ENCODE results near the gene MOB2.
A peak's percentile ranks its signal among the peaks of the same experiment; 100 is the strongest.

The MOB2 gene

GRCh38 chr11:1502954-1503707, 16.6 kb upstream of the MOB2 start:
- peak; percentile 21 for DNase-seq

- no peak for DNase-seq
These were observed 15.8 kb upstream of the MOB2 start for GRCh38 chr11:1502168-1502953.

- DNase-seq, result no peak
These were observed 15.0 kb upstream of the MOB2 start for GRCh38 chr11:1501421-1502167.

- no peak for DNase-seq
These were observed 14.2 kb upstream of the MOB2 start for GRCh38 chr11:1500466-1501420.

- no peak for DNase-seq
These were observed 13.3 kb upstream of the MOB2 start for GRCh38 chr11:1499899-1500298.

- no peak for DNase-seq
These were observed 12.8 kb upstream of the MOB2 start for GRCh38 chr11:1499261-1499890.

- DNase-seq, result no peak
These were observed 11.7 kb upstream of the MOB2 start for GRCh38 chr11:1498262-1498661.

- peak; percentile 68 for DNase-seq
These were observed 11.0 kb upstream of the MOB2 start for GRCh38 chr11:1497600-1497999.

- no peak for DNase-seq
These were observed 10.1 kb upstream of the MOB2 start for GRCh38 chr11:1496761-1497095.

GRCh38 chr11:1496091-1496760, 9.6 kb upstream of the MOB2 start:
- DNase-seq, result no peak

- peak; percentile 54 for DNase-seq
These were observed 8.1 kb upstream of the MOB2 start for GRCh38 chr11:1494650-1495049.

- no peak for DNase-seq
These were observed 7.2 kb upstream of the MOB2 start for GRCh38 chr11:1493650-1494244.

- DNase-seq, result no peak
These were observed 4.8 kb upstream of the MOB2 start for GRCh38 chr11:1491379-1491778.

GRCh38 chr11:1490651-1491050, 4.1 kb upstream of the MOB2 start:
- no peak for DNase-seq

- no peak for DNase-seq
These were observed 2.1 kb upstream of the MOB2 start for GRCh38 chr11:1488575-1489180.

GRCh38 chr11:1487851-1488574, 1.4 kb upstream of the MOB2 start:
- DNase-seq, result peak; percentile 34

GRCh38 chr11:1487091-1487850, 692 bp upstream of the MOB2 start:
- DNase-seq, result no peak

GRCh38 chr11:1485504-1485885, 1.1 kb downstream of the MOB2 start:
- DNase-seq, result no peak
